ENCODE measurements around the gene SLC9A8.
A peak's percentile ranks its signal among the peaks of the same experiment; 100 is the strongest.
"Not testable (repeated sequence)": the region's sequence is repeated elsewhere in the genome, so short reads cannot be mapped to it uniquely, and the experiment has no call there.

The SLC9A8 gene

DNA sequence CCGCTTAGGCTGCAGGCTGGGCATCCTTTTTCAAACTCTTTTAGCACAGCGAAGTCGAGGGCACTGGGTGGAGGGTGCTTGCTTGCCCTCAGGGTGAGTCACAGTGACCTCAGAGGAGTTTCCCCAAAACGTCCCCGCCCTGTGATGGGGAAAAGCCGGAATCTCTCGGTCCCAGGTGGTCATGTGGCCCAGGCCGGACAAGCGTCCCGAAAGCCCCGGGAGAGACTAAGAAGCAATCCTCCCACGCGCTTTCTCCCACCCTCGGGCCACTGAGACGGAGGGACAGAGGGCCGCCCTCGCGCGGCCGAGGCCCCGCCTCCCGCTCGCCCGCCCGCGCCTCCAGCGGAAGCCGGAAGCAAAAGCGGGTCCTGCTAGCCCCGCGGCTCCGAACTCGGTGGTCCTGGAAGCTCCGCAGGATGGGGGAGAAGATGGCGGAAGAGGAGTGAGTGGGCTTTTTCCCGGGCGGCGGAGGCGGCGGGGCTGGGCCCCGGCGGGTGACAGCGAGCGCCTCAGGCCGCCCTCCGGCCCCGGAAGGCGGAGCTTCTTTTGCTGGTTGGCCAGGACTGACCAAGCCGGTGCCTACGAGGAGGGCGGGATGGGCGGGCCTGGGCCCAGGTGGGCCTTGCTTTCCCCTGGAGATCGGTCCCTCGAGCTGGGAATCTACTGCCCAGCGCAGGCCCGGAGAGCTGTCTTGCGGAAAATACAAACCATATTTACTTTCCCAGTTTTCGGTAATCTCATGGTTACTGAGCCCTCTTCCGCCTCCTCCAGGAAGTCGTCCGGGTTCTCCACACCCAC, at the start of gene SLC9A8:
Gene SLC9A8 (plus strand): TSS at position 322 of the 798 bp plus-strand sequence. CDS start 95 bp downstream, at position 417.
- H3K4me3 ChIP-seq (ENCODE audit: low read depth, low read length), result peak within 1 kb of the TSS; percentile 88
- H3K27ac ChIP-seq (ENCODE audit: low read depth, low read length), result peak within 1 kb of the TSS; percentile 91
- peaks cover 13% of the 10 kb centered on the region for H3K36me3 ChIP-seq (ENCODE audit: control insufficient read depth, insufficient read depth, low read length)
- peak within 1 kb of the TSS; percentile 72 for H3K9ac ChIP-seq (ENCODE audit: low read depth, low read length)
- H3K4me1 ChIP-seq (ENCODE audit: control insufficient read depth, insufficient read depth, low read length), result peaks cover 7% of the 10 kb centered on the region
- H3K27me3 ChIP-seq (ENCODE audit: control insufficient read depth, insufficient read depth, low read length), result no peaks in the 10 kb centered on the region
- no peaks in the 10 kb centered on the region for H3K9me3 ChIP-seq (ENCODE audit: control insufficient read depth, insufficient read depth, low read length)

DNA sequence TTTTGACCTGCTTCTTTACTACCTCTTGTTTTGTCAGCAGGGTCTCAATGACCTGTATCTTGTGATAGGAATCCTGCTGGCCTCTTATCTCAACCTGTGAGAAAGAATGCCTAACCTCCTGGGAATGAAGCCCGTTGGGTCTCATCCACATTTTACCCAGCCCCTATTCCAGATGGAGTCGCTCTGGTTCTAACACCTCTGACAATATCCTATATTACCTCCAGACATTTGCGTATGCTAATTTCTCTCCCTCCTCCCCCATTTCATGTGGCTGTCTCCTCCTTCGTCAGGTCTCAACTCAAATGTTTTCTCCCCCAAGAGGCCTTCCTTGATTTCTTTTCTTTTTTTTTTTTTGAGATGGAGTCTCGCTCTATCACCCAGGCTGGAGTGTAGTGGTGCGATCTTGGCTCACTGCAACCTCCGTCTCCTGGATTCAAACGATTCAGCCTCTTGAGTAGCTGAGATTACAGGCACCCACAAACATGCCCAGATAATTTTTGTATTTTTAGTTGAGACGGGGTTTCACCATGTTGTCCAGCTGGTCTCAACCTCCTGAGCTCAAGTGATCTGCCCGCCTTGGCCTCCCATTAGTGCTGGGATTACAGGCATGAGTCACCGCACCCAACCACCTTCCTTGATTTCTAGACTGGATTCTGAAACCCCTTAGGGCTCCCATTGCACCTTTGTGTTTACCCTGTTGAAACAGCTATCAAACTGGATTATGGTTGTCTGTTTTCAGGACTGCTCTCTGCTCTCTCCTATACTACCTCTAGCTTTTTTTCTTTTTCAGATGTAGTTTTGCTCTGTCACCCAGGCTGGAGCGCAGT, 49.5 kb upstream of the SLC9A8 start:
- peak overlapping the region; percentile 46 for H3K27ac ChIP-seq (ENCODE audit: low read depth, low read length)

GRCh38 chr20:49765413-49765736, 47.3 kb upstream of the SLC9A8 start:
- peaks cover 30% of the 10 kb centered on the region for H3K4me1 ChIP-seq (ENCODE audit: control insufficient read depth, insufficient read depth, low read length)
- H3K27ac ChIP-seq (ENCODE audit: low read depth, low read length), result no peak overlapping the region
- no peaks in the 10 kb centered on the region for H3K9me3 ChIP-seq (ENCODE audit: control insufficient read depth, insufficient read depth, low read length)

More for the DNA sequence above, 49.5 kb upstream of the SLC9A8 start:
- Histone ChIP-seq H3K4me1 (ENCODE audit: control insufficient read depth, insufficient read depth, low read length) (peaks cover 32% of the 10 kb centered on the region), H3K27me3 (ENCODE audit: control insufficient read depth, insufficient read depth, low read length) (no peaks in the 10 kb centered on the region), H3K9ac (ENCODE audit: low read depth, low read length) (no peak overlapping the region), H3K9me3 (ENCODE audit: control insufficient read depth, insufficient read depth, low read length) (no peaks in the 10 kb centered on the region), H3K36me3 (ENCODE audit: control insufficient read depth, insufficient read depth, low read length) (no peaks in the 10 kb centered on the region), H3K4me3 (ENCODE audit: low read depth, low read length) (no peak overlapping the region)

DNA sequence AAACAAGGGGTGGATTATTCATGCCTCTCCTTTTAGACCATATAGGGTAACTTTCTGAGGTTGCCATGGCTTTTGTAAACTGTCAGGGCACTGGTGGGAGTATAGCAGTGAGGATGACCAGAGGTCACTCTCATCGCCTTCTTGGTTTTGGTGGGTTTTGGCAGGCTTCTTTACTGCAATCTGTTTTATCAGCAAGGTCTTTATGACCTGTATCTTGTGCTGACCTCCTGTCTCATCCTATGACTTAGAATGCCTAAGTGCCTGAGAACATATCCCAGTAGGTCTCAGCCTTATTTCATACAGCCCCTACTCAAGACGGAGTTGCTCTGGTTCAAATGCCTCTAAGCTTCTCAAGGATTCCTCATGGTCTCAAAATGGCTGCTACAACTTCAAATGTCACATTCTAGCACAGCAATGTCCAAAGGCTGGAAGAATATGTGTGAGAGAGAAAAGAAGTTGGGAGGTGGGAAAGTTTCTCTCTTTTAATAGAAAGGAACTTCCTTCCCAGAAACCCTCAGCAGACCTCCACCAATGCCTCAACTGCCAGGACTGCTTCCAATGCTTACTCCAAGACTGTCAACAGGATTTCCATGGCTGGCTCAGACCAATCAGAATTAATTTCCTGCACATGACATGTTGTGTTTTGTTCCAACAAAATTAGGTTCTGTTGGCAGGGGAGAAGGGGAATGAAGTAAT, 46.6 kb upstream of the SLC9A8 start:
- Histone ChIP-seq H3K36me3 (ENCODE audit: control insufficient read depth, insufficient read depth, low read length) (no peaks in the 10 kb centered on the region), H3K4me3 (ENCODE audit: low read depth, low read length) (no peak overlapping the region), H3K27me3 (ENCODE audit: control insufficient read depth, insufficient read depth, low read length) (no peaks in the 10 kb centered on the region), H3K9ac (ENCODE audit: low read depth, low read length) (no peak overlapping the region), H3K4me1 (ENCODE audit: control insufficient read depth, insufficient read depth, low read length) (peaks cover 30% of the 10 kb centered on the region), H3K27ac (ENCODE audit: low read depth, low read length) (no peak overlapping the region), H3K9me3 (ENCODE audit: control insufficient read depth, insufficient read depth, low read length) (no peaks in the 10 kb centered on the region)

More at GRCh38 chr20:49765413-49765736, 47.3 kb upstream of the SLC9A8 start:
- no peaks in the 10 kb centered on the region for H3K27me3 ChIP-seq (ENCODE audit: control insufficient read depth, insufficient read depth, low read length)
- no peak overlapping the region for H3K9ac ChIP-seq (ENCODE audit: low read depth, low read length)
- no peak overlapping the region for H3K4me3 ChIP-seq (ENCODE audit: low read depth, low read length)
- no peaks in the 10 kb centered on the region for H3K36me3 ChIP-seq (ENCODE audit: control insufficient read depth, insufficient read depth, low read length)

DNA sequence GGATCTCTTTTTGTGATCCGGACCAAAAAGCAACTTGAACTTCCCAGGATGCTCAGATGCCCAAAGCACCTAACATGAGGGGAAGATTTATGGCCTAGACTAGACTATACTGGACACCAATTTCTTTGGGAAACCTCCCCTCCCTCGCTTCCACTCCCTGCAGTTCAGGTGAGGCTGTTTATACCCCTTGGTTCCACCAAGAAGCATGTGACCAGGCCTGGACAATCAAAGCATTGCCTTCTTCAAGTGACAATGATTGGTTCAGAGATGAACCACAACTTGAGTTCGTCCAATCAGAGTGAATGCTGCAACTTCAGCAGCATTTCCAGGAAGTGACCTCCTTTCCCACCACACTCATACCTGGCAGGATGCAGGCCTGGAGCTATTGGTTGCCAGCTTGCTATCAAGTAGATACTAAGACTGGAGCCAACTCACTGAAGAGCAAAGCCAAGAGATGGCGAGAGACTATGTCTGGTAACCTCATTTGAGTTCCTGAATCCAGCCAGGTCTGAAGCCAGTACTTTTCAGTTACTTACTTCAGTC, 45.6 kb upstream of the SLC9A8 start:
- Histone ChIP-seq H3K9ac (ENCODE audit: low read depth, low read length) (no peak overlapping the region), H3K4me1 (ENCODE audit: control insufficient read depth, insufficient read depth, low read length) (peaks cover 30% of the 10 kb centered on the region), H3K27ac (ENCODE audit: low read depth, low read length) (peak overlapping the region; percentile 36)

GRCh38 chr20:49768204-49769047, 44.2 kb upstream of the SLC9A8 start:
- no peaks in the 10 kb centered on the region for H3K27me3 ChIP-seq (ENCODE audit: control insufficient read depth, insufficient read depth, low read length)
- peaks cover 32% of the 10 kb centered on the region for H3K4me1 ChIP-seq (ENCODE audit: control insufficient read depth, insufficient read depth, low read length)
- H3K36me3 ChIP-seq (ENCODE audit: control insufficient read depth, insufficient read depth, low read length), result no peaks in the 10 kb centered on the region
- H3K27ac ChIP-seq (ENCODE audit: low read depth, low read length), result peak overlapping the region; percentile 93
- no peaks in the 10 kb centered on the region for H3K9me3 ChIP-seq (ENCODE audit: control insufficient read depth, insufficient read depth, low read length)
- H3K9ac ChIP-seq (ENCODE audit: low read depth, low read length), result peak overlapping the region; percentile 48; the same call in 1 of the 2 replicates
- H3K4me3 ChIP-seq (ENCODE audit: low read depth, low read length), result 0 out of 2 replicates have a peak overlapping the region, but pooled peaks have one; percentile 33

More for the DNA sequence above, 45.6 kb upstream of the SLC9A8 start:
- Histone ChIP-seq H3K4me3 (ENCODE audit: low read depth, low read length) (no peak overlapping the region), H3K36me3 (ENCODE audit: control insufficient read depth, insufficient read depth, low read length) (no peaks in the 10 kb centered on the region), H3K27me3 (ENCODE audit: control insufficient read depth, insufficient read depth, low read length) (no peaks in the 10 kb centered on the region), H3K9me3 (ENCODE audit: control insufficient read depth, insufficient read depth, low read length) (no peaks in the 10 kb centered on the region)

DNA sequence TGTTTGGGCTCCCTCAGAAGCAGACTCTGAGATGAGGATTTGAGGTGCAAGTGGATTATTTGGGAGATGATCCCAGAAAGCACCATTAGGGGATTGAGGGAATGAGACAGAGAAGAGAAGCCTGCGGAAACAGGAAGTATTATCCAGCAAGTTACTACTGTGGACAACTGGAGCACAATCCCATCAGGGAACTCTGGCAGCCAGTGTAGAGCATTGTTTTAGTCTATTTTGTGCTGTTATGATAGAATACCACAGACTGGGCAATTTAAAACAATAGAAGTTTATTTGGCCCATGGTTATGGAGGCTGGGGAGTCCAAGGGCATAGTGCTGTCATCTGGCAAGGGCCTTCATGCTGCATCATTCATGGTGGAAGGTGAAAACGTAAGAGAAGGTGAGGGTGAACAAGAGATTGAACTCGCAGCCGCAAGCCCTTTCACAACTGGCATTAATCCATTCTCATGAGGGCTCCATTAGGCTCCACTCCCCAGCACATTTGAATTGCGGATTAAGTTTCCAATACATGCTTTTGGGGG, 43.5 kb upstream of the SLC9A8 start:
- Histone ChIP-seq H3K4me1 (ENCODE audit: control insufficient read depth, insufficient read depth, low read length) (peaks cover 32% of the 10 kb centered on the region), H3K36me3 (ENCODE audit: control insufficient read depth, insufficient read depth, low read length) (no peaks in the 10 kb centered on the region), H3K9ac (ENCODE audit: low read depth, low read length) (peak overlapping the region; percentile 48; the same call in 1 of the 2 replicates), H3K4me3 (ENCODE audit: low read depth, low read length) (no peak overlapping the region), H3K27ac (ENCODE audit: low read depth, low read length) (peak overlapping the region; percentile 93), H3K9me3 (ENCODE audit: control insufficient read depth, insufficient read depth, low read length) (no peaks in the 10 kb centered on the region), H3K27me3 (ENCODE audit: control insufficient read depth, insufficient read depth, low read length) (no peaks in the 10 kb centered on the region)

DNA sequence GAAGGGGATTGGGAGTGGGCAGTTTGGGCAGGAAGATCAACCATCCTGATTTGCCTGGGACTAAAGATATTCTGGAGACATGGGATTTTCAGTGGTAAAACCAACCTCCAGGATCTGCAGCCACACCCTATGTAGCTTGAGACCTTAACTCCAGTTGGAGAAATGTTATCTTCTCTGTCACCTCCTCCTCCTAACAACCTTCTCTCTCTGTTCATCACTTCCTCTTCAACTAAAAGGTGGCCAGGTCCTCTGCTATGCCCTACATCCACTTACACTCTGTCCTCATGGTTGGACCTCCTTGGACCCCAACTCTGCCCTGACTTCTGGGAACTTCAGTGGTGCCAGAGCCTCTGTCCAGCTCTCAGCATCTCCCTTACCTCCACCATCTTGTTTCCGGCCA, 42.0 kb upstream of the SLC9A8 start:
- H3K27me3 ChIP-seq (ENCODE audit: control insufficient read depth, insufficient read depth, low read length), result no peaks in the 10 kb centered on the region
- H3K9me3 ChIP-seq (ENCODE audit: control insufficient read depth, insufficient read depth, low read length), result no peaks in the 10 kb centered on the region
- H3K4me3 ChIP-seq (ENCODE audit: low read depth, low read length), result no peak overlapping the region
- peaks cover 23% of the 10 kb centered on the region for H3K4me1 ChIP-seq (ENCODE audit: control insufficient read depth, insufficient read depth, low read length)
- no peak overlapping the region for H3K9ac ChIP-seq (ENCODE audit: low read depth, low read length)
- H3K27ac ChIP-seq (ENCODE audit: low read depth, low read length), result no peak overlapping the region
- no peaks in the 10 kb centered on the region for H3K36me3 ChIP-seq (ENCODE audit: control insufficient read depth, insufficient read depth, low read length)

GRCh38 chr20:49774213-49774612, 38.4 kb upstream of the SLC9A8 start:
- not testable (repeated sequence) for H3K9ac ChIP-seq (ENCODE audit: low read depth, low read length); H3K4me3 ChIP-seq (ENCODE audit: low read depth, low read length); H3K27ac ChIP-seq (ENCODE audit: low read depth, low read length); H3K9me3 ChIP-seq (ENCODE audit: control insufficient read depth, insufficient read depth, low read length); H3K36me3 ChIP-seq (ENCODE audit: control insufficient read depth, insufficient read depth, low read length); H3K27me3 ChIP-seq (ENCODE audit: control insufficient read depth, insufficient read depth, low read length)
- H3K4me1 ChIP-seq (ENCODE audit: control insufficient read depth, insufficient read depth, low read length), result peaks cover 11% of the 10 kb centered on the region

DNA sequence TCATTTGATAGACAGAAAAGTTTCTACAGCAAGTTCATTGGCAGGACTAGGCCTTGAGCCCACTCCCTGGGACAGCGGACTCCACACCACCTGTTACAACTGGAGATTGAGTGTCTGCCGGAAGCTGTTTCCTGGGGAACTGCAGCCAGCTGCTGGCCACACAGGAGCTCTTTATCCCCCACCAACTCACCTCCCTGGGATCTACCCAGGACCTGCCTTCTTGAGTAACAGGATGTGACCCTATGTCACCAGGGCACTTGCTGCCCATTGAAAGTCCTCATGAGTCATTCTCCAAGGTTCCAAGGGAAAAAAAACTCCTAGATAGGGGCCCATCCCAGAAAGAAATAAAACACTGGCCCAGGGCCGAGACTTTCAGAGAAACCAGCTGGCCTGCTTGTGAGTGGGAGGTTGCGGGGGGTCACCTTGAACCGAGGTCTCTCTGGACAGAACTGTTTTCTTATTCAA, 37.4 kb upstream of the SLC9A8 start:
- H3K36me3 ChIP-seq (ENCODE audit: control insufficient read depth, insufficient read depth, low read length), result no peaks in the 10 kb centered on the region
- no peak overlapping the region for H3K4me3 ChIP-seq (ENCODE audit: low read depth, low read length)
- peaks cover 10% of the 10 kb centered on the region for H3K4me1 ChIP-seq (ENCODE audit: control insufficient read depth, insufficient read depth, low read length)
- no peaks in the 10 kb centered on the region for H3K27me3 ChIP-seq (ENCODE audit: control insufficient read depth, insufficient read depth, low read length)
- peak overlapping the region; percentile 64 for H3K27ac ChIP-seq (ENCODE audit: low read depth, low read length)
- no peak overlapping the region for H3K9ac ChIP-seq (ENCODE audit: low read depth, low read length)
- H3K9me3 ChIP-seq (ENCODE audit: control insufficient read depth, insufficient read depth, low read length), result no peaks in the 10 kb centered on the region
